Lower leg skin (tissue), 3 donors: ENCODE measurements around the gene KIF21B.

Experiments
- POLR2A ChIP-seq, 2 donors: fragments of 450-650 bp; IDR thresholded peaks; one replicate each; pipeline ENCODE4 v1.6.1; 2016 to 2017; ENCODE audit warnings: antibody characterized with exemption in 2 of 2, mild to moderate bottlenecking in 1 of 2, moderate library complexity in 1 of 2
- TF ChIP-seq, protein P1 (sequence below), 3 donors: fragments of 450-650 bp; IDR thresholded peaks; one replicate each; pipeline ENCODE4 v1.5.1; 2016; ENCODE audit warnings: antibody characterized with exemption in 3 of 3, mild to moderate bottlenecking in 3 of 3, moderate library complexity in 2 of 3

DNA sequence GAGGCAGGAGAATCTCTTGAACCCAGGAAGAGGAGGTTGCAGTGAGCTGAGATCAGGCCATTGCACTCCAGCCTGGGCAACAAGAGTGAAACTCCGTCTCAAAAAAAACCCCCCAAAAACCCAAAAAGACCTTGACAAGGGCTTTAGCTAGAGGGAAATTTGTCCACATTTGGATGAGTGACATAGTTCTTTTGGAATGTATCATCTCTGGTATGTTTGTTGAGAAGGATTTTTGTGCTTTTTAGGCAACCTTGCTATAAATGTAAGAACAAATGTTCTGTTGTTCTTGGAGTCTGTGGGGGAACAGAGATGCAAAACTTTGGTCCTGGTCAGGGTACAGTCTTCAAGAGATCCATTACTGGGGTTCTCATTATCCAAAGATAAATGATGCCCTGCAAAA lies 99.9 kb downstream of the KIF21B start:
- TF ChIP-seq, protein P1, sequence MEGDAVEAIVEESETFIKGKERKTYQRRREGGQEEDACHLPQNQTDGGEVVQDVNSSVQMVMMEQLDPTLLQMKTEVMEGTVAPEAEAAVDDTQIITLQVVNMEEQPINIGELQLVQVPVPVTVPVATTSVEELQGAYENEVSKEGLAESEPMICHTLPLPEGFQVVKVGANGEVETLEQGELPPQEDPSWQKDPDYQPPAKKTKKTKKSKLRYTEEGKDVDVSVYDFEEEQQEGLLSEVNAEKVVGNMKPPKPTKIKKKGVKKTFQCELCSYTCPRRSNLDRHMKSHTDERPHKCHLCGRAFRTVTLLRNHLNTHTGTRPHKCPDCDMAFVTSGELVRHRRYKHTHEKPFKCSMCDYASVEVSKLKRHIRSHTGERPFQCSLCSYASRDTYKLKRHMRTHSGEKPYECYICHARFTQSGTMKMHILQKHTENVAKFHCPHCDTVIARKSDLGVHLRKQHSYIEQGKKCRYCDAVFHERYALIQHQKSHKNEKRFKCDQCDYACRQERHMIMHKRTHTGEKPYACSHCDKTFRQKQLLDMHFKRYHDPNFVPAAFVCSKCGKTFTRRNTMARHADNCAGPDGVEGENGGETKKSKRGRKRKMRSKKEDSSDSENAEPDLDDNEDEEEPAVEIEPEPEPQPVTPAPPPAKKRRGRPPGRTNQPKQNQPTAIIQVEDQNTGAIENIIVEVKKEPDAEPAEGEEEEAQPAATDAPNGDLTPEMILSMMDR (IDR thresholded peaks at IDR 0.05) = no peak
- TF ChIP-seq POLR2A (IDR thresholded peaks at IDR 0.05) = no peak
